ENCODE measurements around the gene GEN1.

GRCh38 chr2:17728210-17728609 is 25.7 kb upstream of the GEN1 start:
- TF ChIP-seq EZH2 (IDR thresholded peaks at IDR 0.05; ENCODE audit: borderline replicate concordance, insufficient read depth, low read depth, low read length, poor library complexity, severe bottlenecking) (no peak), CTCF (IDR thresholded peaks at IDR 0.05) (no peak)

Measured in B cell (primary cell).